Uterus (tissue), 4 donors: ENCODE data around the gene GPR62. TPM values are rescaled to one million over a fixed set of nuclear protein-coding genes. Genes with fewer than 3 reads are reported as not detected.
A peak's percentile ranks its signal among the peaks of the same experiment; 100 is the strongest.

Experiments
- DNase-seq, 2 donors: peaks; one replicate each; pipeline ENCODE4 v3.0.0-alpha.2; 2019 to 2020
- H3K27ac ChIP-seq, 2 donors: fragments of 200-600 bp; sonication (generic); 1 replicate in 1 of 2; 2 replicates in 1 of 2; pipeline ENCODE4 v1.5.1; 2016 to 2018
- H3K27me3 ChIP-seq, 2 donors: fragments of 200-600 bp; sonication (generic); one replicate each; pipeline ENCODE4 v1.5.1; 2018 to 2019; ENCODE audit warnings: control low read depth in 1 of 2
- H3K36me3 ChIP-seq, 2 donors: fragments of 200-600 bp; sonication (generic); one replicate each; pipeline ENCODE4 v1.5.1; 2019; ENCODE audit warnings: control low read depth in 1 of 2
- H3K4me1 ChIP-seq, 2 donors: fragments of 200-600 bp; sonication (generic); one replicate each; pipeline ENCODE4 v1.5.1; 2018 to 2019; ENCODE audit warnings: control low read depth in 1 of 2
- H3K4me3 ChIP-seq, 2 donors: fragments of 200-600 bp; sonication (generic); 1 replicate in 1 of 2; 2 replicates in 1 of 2; pipeline ENCODE4 v1.5.1; 2018 to 2019; ENCODE audit warnings: mild to moderate bottlenecking in 1 of 2
- H3K9me3 ChIP-seq, 2 donors: fragments of 200-600 bp; sonication (generic); one replicate each; pipeline ENCODE4 v1.5.1; 2019; ENCODE audit warnings: control low read depth in 1 of 2
- CTCF ChIP-seq, 4 experiments: fragments of 200-600 bp in 2 of 4; fragments of 450-650 bp in 2 of 4; sonication (generic) in 2 of 4; IDR thresholded peaks; one replicate each; pipeline ENCODE4 v1.5.1; 2016 to 2019; ENCODE audit warnings: antibody characterized with exemption in 4 of 4, mild to moderate bottlenecking in 2 of 4, moderate library complexity in 1 of 4
- POLR2A ChIP-seq, 2 donors: fragments of 450-650 bp; IDR thresholded peaks; one replicate each; pipeline ENCODE4 v1.6.1; 2016; ENCODE audit warnings: antibody characterized with exemption in 2 of 2, mild to moderate bottlenecking in 1 of 2, moderate library complexity in 1 of 2
- intact Hi-C: fragments of 100-400 bp; cut with DNase I; formaldehyde crosslinking; loops from one replicate; pipeline ENCODE4 v1.15.1; 2023; ENCODE audit warnings: low total_unique reads
- total RNA-seq, 4 donors: library from RNA; depleted of rRNA in 3 of 4; stranded (reverse); fragments of >200 nt in 3 of 4; gene quantifications; one replicate each; pipeline versions ENCODE4 v1.1.0 to v1.2.4, GENCODE V29; 2014 to 2023
- donor health status: DM: yes; HTN: yes; CAD: no.

Gene GPR62
- total RNA-seq, 4 donors from 2014 or later, result 0.28 to 8.2 (median 0.34) TPM; not detected in 1

GRCh38 chr3:51995346-51996163, 40.4 kb downstream of the GPR62 start, which contains the start of gene RPL29:
RPL29 (minus strand) TSS chr3:51995895; CDS start chr3:51995461, 434 bp downstream.
- Histone ChIP-seq H3K36me3 (no peaks in the 10 kb centered on the region), H3K27me3 (no peaks in the 10 kb centered on the region), H3K4me1 (peaks cover 0 to 6% of the 10 kb centered on the region in 2 donors), H3K27ac (peak within 1 kb of the TSS; percentile 87 to 89), H3K9me3 (no peaks in the 10 kb centered on the region), H3K4me3 (peak within 1 kb of the TSS; percentile 71 to 85)
- DNase-seq, result peak; percentile 94 to 96
- peak; percentile 24 to 52 (median 44) for TF ChIP-seq CTCF (IDR thresholded peaks at IDR 0.05)
- TF ChIP-seq POLR2A (IDR thresholded peaks at IDR 0.05), result peak; percentile 41 to 71
- intact Hi-C loops, result no loop called here

- Histone ChIP-seq H3K4me1 (peaks cover 0 to 6% of the 10 kb centered on the region in 2 donors), H3K27me3 (no peaks in the 10 kb centered on the region), H3K9me3 (no peaks in the 10 kb centered on the region), H3K36me3 (no peaks in the 10 kb centered on the region), H3K4me3 (no peak overlapping the region), H3K27ac (no peak overlapping the region)
- no peak for DNase-seq
- intact Hi-C loops, result no loop called here
- TF ChIP-seq CTCF (IDR thresholded peaks at IDR 0.05) (no peak), POLR2A (IDR thresholded peaks at IDR 0.05) (no peak)
Observed at GRCh38 chr3:51997172-51997571, 42.0 kb downstream of the GPR62 start.

DNA sequence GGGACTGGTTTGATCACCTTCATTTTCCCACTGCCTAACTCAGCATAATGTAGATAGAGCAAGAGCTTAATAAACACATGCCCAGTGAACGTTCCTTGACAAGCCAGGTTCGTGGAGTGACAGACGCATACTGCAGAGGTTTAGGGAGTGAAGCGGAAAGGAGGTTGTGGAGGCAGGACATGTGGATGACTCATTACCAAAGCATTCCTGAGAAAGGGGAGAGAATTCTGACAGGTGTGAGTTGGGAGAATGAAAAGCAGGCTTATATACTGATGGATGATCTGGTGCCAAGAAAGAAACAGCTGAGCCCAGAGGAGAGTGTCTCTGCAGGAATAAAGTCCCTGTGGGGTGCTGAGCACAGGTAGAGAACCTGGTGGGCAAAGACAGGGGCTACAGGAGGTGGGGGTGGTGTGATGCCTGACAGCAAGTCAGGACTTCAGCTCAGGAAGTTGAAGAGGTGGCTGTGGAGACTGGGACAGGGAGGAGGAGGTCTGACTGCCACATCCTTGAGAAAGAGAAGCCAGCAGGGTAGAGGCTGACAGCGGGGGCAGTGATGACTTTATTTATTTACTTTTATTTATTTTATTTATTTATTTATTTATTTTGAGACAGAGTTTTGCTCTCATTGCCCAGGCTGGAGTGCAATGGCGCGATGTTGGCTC, 42.9 kb downstream of the GPR62 start:
- Histone ChIP-seq H3K27me3 (no peaks in the 10 kb centered on the region), H3K4me3 (no peak overlapping the region), H3K9me3 (no peaks in the 10 kb centered on the region), H3K4me1 (peaks cover 0 to 6% of the 10 kb centered on the region in 2 donors), H3K27ac (no peak overlapping the region), H3K36me3 (no peaks in the 10 kb centered on the region)
- intact Hi-C loops, result no loop called here
- TF ChIP-seq POLR2A (IDR thresholded peaks at IDR 0.05) (no peak), CTCF (IDR thresholded peaks at IDR 0.05) (no peak)
- no peak for DNase-seq

DNA sequence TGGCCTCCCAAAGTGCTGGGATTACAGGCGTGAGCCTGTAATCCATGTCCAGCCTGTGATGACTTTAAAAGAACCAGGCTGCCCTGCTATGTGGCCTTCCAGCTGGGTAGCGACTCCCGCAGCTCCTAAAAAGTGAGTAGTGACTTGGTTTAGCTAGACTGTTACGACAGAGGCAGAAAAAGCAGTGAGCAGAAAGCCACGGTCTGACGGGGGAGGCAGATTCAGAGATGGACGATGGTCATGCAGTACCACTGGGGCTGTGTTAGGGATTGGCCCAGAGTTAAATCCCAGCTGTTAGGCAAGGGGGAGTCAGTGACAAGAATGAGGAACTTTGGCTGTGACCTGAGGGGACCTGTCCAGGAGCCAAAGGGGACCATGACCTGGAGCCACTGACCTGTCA, 43.6 kb downstream of the GPR62 start:
- intact Hi-C loops, result no loop called here
- H3K9me3 ChIP-seq, result no peaks in the 10 kb centered on the region
- no peaks in the 10 kb centered on the region for H3K27me3 ChIP-seq
- H3K36me3 ChIP-seq, result no peaks in the 10 kb centered on the region
- no peak overlapping the region for H3K27ac ChIP-seq
- H3K4me1 ChIP-seq, result peaks cover 0 to 6% of the 10 kb centered on the region in 2 donors
- no peak for DNase-seq
- TF ChIP-seq CTCF (IDR thresholded peaks at IDR 0.05) (no peak), POLR2A (IDR thresholded peaks at IDR 0.05) (no peak)
- H3K4me3 ChIP-seq, result no peak overlapping the region

DNA sequence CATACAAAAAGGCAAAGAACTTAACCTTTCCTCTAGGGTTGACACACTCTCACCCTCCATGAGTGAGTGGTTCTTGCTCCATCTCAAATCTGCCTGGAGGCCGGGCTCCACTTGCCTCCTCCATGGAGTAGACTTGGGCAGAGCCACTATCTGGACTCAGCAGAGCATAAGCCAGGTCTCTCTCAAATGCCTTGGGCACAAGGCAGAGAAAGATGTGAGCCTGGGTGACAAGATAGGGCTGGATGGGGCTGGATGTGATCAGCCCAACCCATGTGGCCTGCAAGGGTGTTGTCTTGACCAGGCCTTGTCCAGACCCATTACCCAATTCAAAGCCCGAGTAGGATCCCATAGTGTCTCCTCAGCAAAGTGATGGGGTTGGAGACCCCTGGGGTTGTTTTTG, 44.7 kb downstream of the GPR62 start:
- Histone ChIP-seq H3K36me3 (no peaks in the 10 kb centered on the region), H3K27me3 (no peaks in the 10 kb centered on the region), H3K4me1 (peaks cover 0 to 2% of the 10 kb centered on the region in 2 donors), H3K9me3 (no peaks in the 10 kb centered on the region), H3K27ac (no peak overlapping the region), H3K4me3 (no peak overlapping the region)
- intact Hi-C loops, result loop anchor here (2.0 to 10.0 kb wide), 3 partner anchors 52 to 345 kb away; no protein-coding TSS in a partner anchor
- no peak for DNase-seq
- no peak for TF ChIP-seq CTCF (IDR thresholded peaks at IDR 0.05)
- TF ChIP-seq POLR2A (IDR thresholded peaks at IDR 0.05), result no peak
